GM23338 (cell line): Measurements from ENCODE around the gene TDO2. TPM values are rescaled to one million over a fixed set of nuclear protein-coding genes. Genes with fewer than 3 reads are reported as not detected.

Experiments used
- ATAC-seq: fragments of 200-7000 bp; cut with Tn5 transposase; 3 replicates; pipeline ENCODE4 v1.9.1; 2020
- DNase-seq: peaks from one replicate; pipeline ENCODE4 v3.0.0-alpha.2; 2015; ENCODE audit warnings: low spot score
- H2AFZ ChIP-seq: fragments of 200-600 bp; sonication (generic); 2 replicates; pipeline ENCODE4 v1.8.0; 2016; ENCODE audit warnings: antibody characterized with exemption, mild to moderate bottlenecking, moderate library complexity
- H3F3A ChIP-seq: fragments of 200-600 bp; sonication (generic); replicated peaks from 2 replicates; pipeline ENCODE4 v1.8.0; 2017; ENCODE audit warnings: antibody characterized with exemption, mixed run types, low read depth
- H3K27ac ChIP-seq: fragments of 200-600 bp; sonication (generic); 2 replicates; pipeline ENCODE4 v1.6.1; 2016; ENCODE audit warnings: low read depth
- H3K27me3 ChIP-seq: fragments of 200-600 bp; sonication (generic); 2 replicates; pipeline ENCODE4 v1.8.0; 2016; ENCODE audit warnings: mild to moderate bottlenecking, mixed run types, moderate library complexity; ENCODE audit not compliant: insufficient read depth
- H3K36me3 ChIP-seq: fragments of 200-600 bp; sonication (generic); 2 replicates; pipeline ENCODE4 v1.8.0; 2016; ENCODE audit warnings: mild to moderate bottlenecking; ENCODE audit not compliant: insufficient read depth
- H3K4me1 ChIP-seq: fragments of 200-600 bp; sonication (generic); 2 replicates; pipeline ENCODE4 v1.8.0; 2016; ENCODE audit warnings: mild to moderate bottlenecking, moderate library complexity; ENCODE audit not compliant: insufficient read depth
- H3K4me2 ChIP-seq: fragments of 200-600 bp; sonication (generic); 2 replicates; pipeline ENCODE4 v1.7.1; 2017; ENCODE audit warnings: mixed run types
- H3K4me3 ChIP-seq: fragments of 200-600 bp; sonication (generic); 2 replicates; pipeline ENCODE4 v1.6.1; 2016; ENCODE audit warnings: mixed run types
- H3K79me2 ChIP-seq: fragments of 200-600 bp; sonication (generic); replicated peaks from 2 replicates; pipeline ENCODE4 v1.8.0; 2017; ENCODE audit warnings: mild to moderate bottlenecking; ENCODE audit not compliant: insufficient read depth
- H3K9me2 ChIP-seq: fragments of 200-600 bp; sonication (generic); 2 replicates; pipeline ENCODE4 v1.8.0; 2017; ENCODE audit not compliant: insufficient read depth
- H4K20me1 ChIP-seq: fragments of 200-600 bp; sonication (generic); replicated peaks from 2 replicates; pipeline ENCODE4 v1.8.0; 2017; ENCODE audit warnings: mild to moderate bottlenecking; ENCODE audit not compliant: insufficient read depth
- H3K27ac Mint-ChIP-seq: 2 replicates; pipeline ENCODE4 v1.8.0; 2020; ENCODE audit warnings: inconsistent platforms, mild to moderate bottlenecking, moderate library complexity, mixed read lengths
- H3K27me3 Mint-ChIP-seq: 3 replicates; pipeline ENCODE4 v1.8.0; 2022; ENCODE audit warnings: low read depth, mild to moderate bottlenecking, moderate library complexity, mixed read lengths, inconsistent platforms; ENCODE audit not compliant: insufficient read depth, poor library complexity
- H3K36me3 Mint-ChIP-seq: 3 replicates; pipeline ENCODE4 v1.8.0; 2021; ENCODE audit warnings: low read depth, mild to moderate bottlenecking, inconsistent platforms, moderate library complexity, mixed read lengths
- H3K4me1 Mint-ChIP-seq: 3 replicates; pipeline ENCODE4 v1.8.0; 2020; ENCODE audit warnings: mild to moderate bottlenecking, inconsistent platforms, mixed read lengths
- H3K4me3 Mint-ChIP-seq: 3 replicates; pipeline ENCODE4 v1.8.0; 2021; ENCODE audit warnings: moderate library complexity, mild to moderate bottlenecking, inconsistent platforms, mixed read lengths
- H3K9me3 Mint-ChIP-seq: 3 replicates; pipeline ENCODE4 v1.8.0; 2020; ENCODE audit warnings: moderate library complexity, mild to moderate bottlenecking, inconsistent platforms, mixed read lengths
- CREB1 ChIP-seq: fragments of 250-450 bp; sonication (Bioruptor Pico); IDR thresholded peaks from 2 replicates; pipeline ENCODE4 v1.5.0; 2020; ENCODE audit warnings: low read depth, mild to moderate bottlenecking, moderate library complexity
- CTCF ChIP-seq, 2 experiments: fragments of 200-600 bp in 1 of 2; sonication (generic) in 1 of 2; conservative IDR thresholded peaks; 2 replicates each; pipeline versions ENCODE4 v1.5.1 to v1.6.1; 2016 to 2017; ENCODE audit warnings: antibody characterized with exemption in 2 of 2, low read depth in 2 of 2, mild to moderate bottlenecking in 2 of 2, moderate library complexity in 1 of 2
- EZH2 ChIP-seq: fragments of 200-600 bp; sonication (generic); IDR thresholded peaks from one replicate; pipeline ENCODE4 v1.8.0; 2017; ENCODE audit warnings: antibody characterized with exemption, mild to moderate bottlenecking, low read depth; ENCODE audit not compliant: unreplicated experiment
- EZH2phosphoT487 ChIP-seq: fragments of 200-600 bp; sonication (generic); IDR thresholded peaks from one replicate; pipeline ENCODE4 v1.8.1; 2018; ENCODE audit warnings: antibody characterized with exemption; ENCODE audit not compliant: unreplicated experiment
- POLR2AphosphoS5 ChIP-seq: IDR thresholded peaks from 2 replicates; pipeline ENCODE4 v1.6.1; 2016; ENCODE audit warnings: antibody characterized with exemption, low read depth
- REST ChIP-seq: IDR thresholded peaks from one replicate; pipeline ENCODE4 v1.6.1; 2018; ENCODE audit warnings: antibody characterized with exemption; ENCODE audit not compliant: unreplicated experiment
- STAT1 ChIP-seq: IDR thresholded peaks from one replicate; pipeline ENCODE4 v1.6.1; 2016; ENCODE audit warnings: antibody characterized with exemption; ENCODE audit not compliant: unreplicated experiment
- ZNF114 ChIP-seq: fragments of 250-450 bp; sonication (Bioruptor Pico); IDR thresholded peaks from 2 replicates; pipeline ENCODE4 v1.5.0; 2020; ENCODE audit warnings: mild to moderate bottlenecking, moderate library complexity
- polyA plus RNA-seq: library from polyadenylated mRNA; unstranded; fragments of >200 nt; fragmentation: Nextera tagmentation; extraction: Ambion mirVana; gene quantifications from 2 replicates; pipeline ENCODE4 v1.2.1, GENCODE V29; 2016
- total RNA-seq: library from RNA; depleted of rRNA; stranded (reverse); fragments of >200 nt; shearing (Covaris generic); gene quantifications from 2 replicates; pipeline ENCODE4 v1.2.3, GENCODE V29; 2014

TDO2 gene
- total and polyA plus RNA-seq, 2 experiments from 2014 or later = 0.10 TPM; not detected in 1

- no peak for DNase-seq
- H2AFZ ChIP-seq = peak overlapping the region; percentile 38; the same call in 1 of the 2 replicates
- TF ChIP-seq POLR2AphosphoS5 = no peak
- no peak for TF ChIP-seq STAT1
- TF ChIP-seq CREB1 (CRISPR knock-in tag) = no peak
- no peak for TF ChIP-seq EZH2
- no peak for TF ChIP-seq ZNF114 (CRISPR knock-in tag)
- TF ChIP-seq REST = no peak
- no peaks in the 10 kb centered on the region for H3F3A ChIP-seq
- no peak overlapping the region for H3K27ac Mint-ChIP-seq
- no peaks in the 10 kb centered on the region for H4K20me1 ChIP-seq
- H3K36me3 ChIP-seq = no peaks in the 10 kb centered on the region
- H3K4me2 ChIP-seq = no peak overlapping the region
- no peaks in the 10 kb centered on the region for H3K27me3 ChIP-seq
- H3K9me2 ChIP-seq = 0 out of 2 replicates have a peak, but pooled peaks cover 6% of the 10 kb centered on the region
- H3K27ac ChIP-seq = no peak overlapping the region
- no peaks in the 10 kb centered on the region for H3K36me3 Mint-ChIP-seq
- H3K4me3 Mint-ChIP-seq = no peak overlapping the region
- no peaks in the 10 kb centered on the region for H3K9me3 Mint-ChIP-seq
- no peak overlapping the region for H3K4me3 ChIP-seq
- peaks cover 5% of the 10 kb centered on the region; the same call in 2 of the 3 replicates for H3K4me1 Mint-ChIP-seq
- no peaks in the 10 kb centered on the region for H3K79me2 ChIP-seq
- no peaks in the 10 kb centered on the region for H3K4me1 ChIP-seq
- peaks cover 2% of the 10 kb centered on the region for H3K27me3 Mint-ChIP-seq
- no peak for ATAC-seq
Observed at GRCh38 chr4:155964016-155964891, 60.8 kb downstream of the TDO2 start.

GRCh38 chr4:155966171-155966570 is 62.7 kb downstream of the TDO2 start:
- no peaks in the 10 kb centered on the region for H3K27me3 ChIP-seq
- no peaks in the 10 kb centered on the region for H3K36me3 Mint-ChIP-seq
- H3K27me3 Mint-ChIP-seq = peaks cover 2% of the 10 kb centered on the region
- no peaks in the 10 kb centered on the region for H3K9me3 Mint-ChIP-seq
- H3F3A ChIP-seq = no peaks in the 10 kb centered on the region
- ATAC-seq = no peak
- no peak overlapping the region for H2AFZ ChIP-seq
- H4K20me1 ChIP-seq = no peaks in the 10 kb centered on the region
- no peak overlapping the region for H3K4me3 Mint-ChIP-seq
- H3K4me2 ChIP-seq = no peak overlapping the region
- 0 out of 2 replicates have a peak, but pooled peaks cover 6% of the 10 kb centered on the region for H3K9me2 ChIP-seq
- H3K27ac ChIP-seq = no peak overlapping the region
- H3K4me1 ChIP-seq = no peaks in the 10 kb centered on the region
- no peaks in the 10 kb centered on the region for H3K36me3 ChIP-seq
- no peak for DNase-seq
- H3K4me1 Mint-ChIP-seq = peaks cover 3% of the 10 kb centered on the region; the same call in 2 of the 3 replicates
- no peak overlapping the region for H3K27ac Mint-ChIP-seq
- no peaks in the 10 kb centered on the region for H3K79me2 ChIP-seq
- H3K4me3 ChIP-seq = no peak overlapping the region
- no peak for TF ChIP-seq REST
- no peak for TF ChIP-seq POLR2AphosphoS5
- no peak for TF ChIP-seq EZH2phosphoT487
- TF ChIP-seq STAT1 = no peak
- TF ChIP-seq CTCF (conservative IDR thresholded peaks at IDR 0.05; ENCODE audit: low read depth in 2 of 2) = no peak
